Caki2 (cell line): Measurements from ENCODE around the gene AREG. TPM values are rescaled to one million over a fixed set of nuclear protein-coding genes. Genes with fewer than 3 reads are reported as not detected.

ENCODE experiments used
- DNase-seq: peaks from one replicate; pipeline ENCODE4 v3.0.0-alpha.2; 2015; ENCODE audit warnings: low read depth
- in situ Hi-C: cut with HindIII; loops from 2 replicates; pipeline ENCODE4 v1.10.0; 2016; ENCODE audit warnings: low sequenced_read_pairs, low pct_unique_long_range_greater_than_20kb, mixed read lengths
- total RNA-seq: library from RNA; depleted of rRNA; stranded (reverse); fragments of >200 nt; shearing (Covaris generic); gene quantifications from 2 replicates; pipeline ENCODE4 v1.2.3, GENCODE V29; 2014; ENCODE audit warnings: low replicate concordance; rRNA removed

Gene AREG
- total RNA-seq, 1 experiment from 2014 or later, result 30.6 TPM

DNA sequence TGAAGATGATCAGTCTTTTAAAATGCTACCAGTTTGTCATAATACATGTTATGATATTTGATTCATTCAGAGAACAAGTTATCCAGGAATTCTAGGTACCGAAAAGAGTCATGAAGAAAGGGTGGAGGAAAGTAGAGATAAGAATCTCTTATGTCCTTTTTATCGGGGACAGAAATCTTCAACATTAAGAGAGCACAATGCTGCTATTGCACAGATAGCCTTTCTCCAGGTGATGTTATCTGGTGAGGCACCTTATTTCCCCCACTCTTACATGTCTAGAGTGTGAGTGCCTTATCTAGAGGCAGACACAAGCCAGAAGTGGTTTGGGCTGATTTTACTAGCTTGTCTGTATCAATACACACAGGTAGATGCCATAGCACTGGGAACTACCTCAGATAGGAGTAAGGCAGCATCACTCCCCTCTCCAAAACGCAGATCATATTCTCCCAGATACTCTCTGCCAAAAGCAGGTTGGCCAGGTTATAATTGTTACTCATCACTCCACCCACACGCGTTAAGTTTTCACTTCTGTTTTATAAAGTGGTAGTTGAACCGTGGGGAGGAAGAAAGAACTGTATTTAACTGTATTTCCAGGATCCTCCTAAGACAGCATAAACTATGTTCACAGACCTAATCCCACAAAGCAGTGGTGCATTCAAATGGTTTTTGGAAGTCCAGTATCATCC, 38.4 kb downstream of the AREG start:
- in situ Hi-C loops, result no loop called here
- DNase-seq, result no peak

DNA sequence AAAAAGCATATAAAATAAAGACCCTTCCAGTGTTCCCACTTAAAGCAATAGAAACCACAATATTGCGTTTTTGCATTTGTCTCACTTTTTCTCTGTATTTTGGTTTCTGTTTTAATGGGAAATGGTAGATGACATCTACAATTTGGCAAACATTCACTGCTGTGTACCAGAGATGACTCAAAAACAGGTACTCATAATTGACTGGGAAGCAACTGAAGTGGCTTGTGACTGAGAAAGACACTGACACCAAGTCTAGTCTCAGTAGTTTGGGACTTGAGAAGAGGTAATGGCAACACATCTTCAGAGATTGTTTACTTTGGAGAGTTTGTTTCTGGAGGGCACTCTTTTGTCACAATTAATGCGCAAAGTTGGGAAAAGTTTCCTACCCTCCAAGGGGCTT, 42.0 kb downstream of the AREG start:
- in situ Hi-C loops, result no loop called here
- no peak for DNase-seq

DNA sequence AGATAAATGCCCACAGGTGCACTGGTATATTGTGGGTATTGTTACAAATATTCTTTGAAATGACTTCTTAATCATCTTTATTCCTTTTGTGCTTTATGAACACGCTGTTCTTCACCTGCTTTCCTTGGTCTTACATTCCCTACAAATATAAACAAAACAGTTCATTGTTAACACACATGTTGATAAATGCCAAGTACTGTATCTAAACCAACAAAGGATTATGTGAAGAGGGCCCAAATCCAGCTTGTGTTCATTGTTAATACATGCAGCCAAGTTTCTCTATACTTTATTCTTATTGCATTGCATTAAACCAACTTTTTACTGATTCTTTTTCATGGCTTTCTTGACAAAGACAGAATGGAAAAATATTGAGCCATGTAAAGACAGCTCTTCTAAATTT, 42.8 kb downstream of the AREG start:
- in situ Hi-C loops, result no loop called here
- DNase-seq, result no peak

DNA sequence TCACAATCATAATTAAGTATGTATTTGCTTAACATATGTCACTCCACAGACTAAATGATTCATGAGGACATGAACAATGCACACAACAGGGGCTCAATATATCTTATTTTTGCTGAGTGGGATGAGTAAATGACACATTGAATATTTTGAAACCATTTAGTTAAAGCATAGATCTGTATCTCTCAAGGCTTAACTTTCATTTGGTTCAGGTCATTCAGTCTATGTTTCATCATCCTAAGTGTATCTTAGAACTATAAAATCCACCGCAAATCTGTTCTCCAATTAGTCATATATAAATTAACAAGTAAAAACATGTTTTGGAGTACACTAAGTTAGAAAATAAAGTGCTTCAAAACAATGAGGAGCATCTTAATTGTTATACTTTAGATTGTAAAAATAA, 45.8 kb downstream of the AREG start:
- in situ Hi-C loops, result no loop called here
- DNase-seq, result no peak

DNA sequence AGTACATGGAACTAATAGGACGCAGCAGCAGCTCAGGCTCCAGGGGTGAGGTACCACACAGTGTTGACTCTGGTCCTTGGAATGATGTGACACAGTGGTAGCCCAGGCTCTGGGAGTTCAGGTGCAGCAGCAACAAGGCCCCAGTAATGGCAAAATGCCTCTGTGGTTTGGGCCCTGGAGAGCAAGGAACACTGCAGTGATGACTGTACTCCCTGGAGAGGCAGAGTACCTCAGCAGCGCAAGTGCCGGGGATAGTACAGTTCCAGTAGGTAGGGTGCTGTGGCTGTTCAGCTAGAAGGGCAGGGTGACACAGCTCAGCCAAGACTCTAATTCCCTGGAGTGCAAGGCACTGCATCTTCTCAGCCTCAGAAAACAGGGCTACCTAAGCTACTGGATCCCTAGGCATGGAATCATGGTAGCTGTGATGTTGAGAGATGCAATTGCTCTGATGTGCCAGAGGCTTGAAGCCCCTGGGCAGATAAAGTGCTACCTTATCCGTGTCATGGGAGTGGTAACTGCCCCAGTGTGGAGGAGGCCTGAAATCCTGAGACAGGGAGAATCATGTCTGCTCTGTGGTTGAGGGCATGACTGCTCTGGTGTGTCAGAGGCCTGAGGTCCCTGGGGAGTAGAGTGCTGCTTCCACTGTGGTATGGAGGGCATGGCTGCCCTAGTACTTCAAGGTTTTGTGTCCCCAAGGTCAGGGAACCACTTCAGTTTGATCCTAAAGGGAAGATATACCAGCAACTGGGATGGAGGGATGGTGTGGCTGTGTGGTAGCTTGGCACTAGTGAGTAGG, 55.2 kb downstream of the AREG start:
- in situ Hi-C loops, result no loop called here
- DNase-seq, result no peak

DNA sequence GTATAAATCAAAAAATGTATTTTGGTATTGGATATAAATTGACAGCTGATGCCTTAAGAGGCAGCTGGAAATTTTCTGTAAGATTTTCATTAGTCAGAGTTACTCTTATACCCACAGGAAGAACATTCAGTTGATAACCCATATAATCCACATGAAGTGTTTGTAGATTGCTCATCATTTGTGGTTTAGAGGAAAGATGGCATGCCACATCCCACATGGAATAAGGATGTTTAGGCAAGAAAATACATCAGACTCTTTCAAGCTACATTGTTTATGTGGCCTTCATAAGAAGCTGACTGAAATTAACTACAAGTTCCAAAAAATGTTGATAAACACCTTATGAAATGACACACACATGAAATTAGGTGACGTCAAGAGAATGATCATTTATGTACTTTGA, 56.6 kb downstream of the AREG start:
- in situ Hi-C loops, result no loop called here
- DNase-seq, result no peak

DNA sequence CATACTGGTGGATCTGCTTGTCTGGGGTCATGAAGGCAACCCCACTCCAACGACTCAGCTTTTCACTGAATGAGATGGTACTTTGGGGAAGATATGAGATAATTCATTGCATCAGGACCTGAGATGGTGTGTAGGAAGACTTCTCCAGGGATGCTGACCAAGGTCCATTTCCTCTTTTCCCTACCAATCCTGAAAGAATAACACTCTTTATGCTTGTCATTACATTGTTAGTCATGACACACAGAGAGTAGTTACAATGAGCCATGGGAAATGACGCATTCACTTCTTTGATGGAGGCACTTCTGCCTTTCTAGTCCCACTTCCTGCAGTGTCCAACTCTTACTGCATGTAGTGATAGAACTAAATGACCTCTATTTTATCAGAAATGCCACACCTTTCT, 58.6 kb downstream of the AREG start:
- in situ Hi-C loops, result no loop called here
- no peak for DNase-seq

DNA sequence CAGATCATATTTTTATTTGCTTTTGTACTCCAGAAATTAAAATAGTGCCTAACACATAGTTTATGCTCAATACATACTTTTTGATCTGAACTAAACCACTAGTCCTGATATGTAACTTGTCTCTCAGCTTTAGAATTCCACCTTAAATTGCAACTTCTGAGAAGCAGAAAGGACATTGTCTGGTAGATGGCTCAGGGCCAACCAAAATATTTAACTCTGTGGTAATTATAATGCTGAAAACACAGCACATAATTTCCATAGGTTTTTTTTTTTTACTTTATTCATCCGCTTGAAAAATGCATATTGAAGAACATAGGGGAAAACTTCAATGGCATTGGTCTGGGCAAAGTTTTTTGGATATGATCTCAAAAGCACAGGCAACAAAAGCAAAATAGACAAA, 59.3 kb downstream of the AREG start:
- in situ Hi-C loops, result no loop called here
- no peak for DNase-seq

Other genes with a start within 250 kb of the AREG start
- 0.81 TPM in 1 of 2 replicates, not detected in the other for gene EPGN, start 136.7 kb upstream of the AREG start, total RNA-seq
- gene EREG, start 80.0 kb upstream of the AREG start, total RNA-seq, result 25.8 and 33.8 TPM in 2 replicates